IPS DF 6.9 (cell line): ENCODE results near the gene INSR.
"Not testable (repeated sequence)": the region's sequence is repeated elsewhere in the genome, so short reads cannot be mapped to it uniquely, and the experiment has no call there.

Experiments
- DNase-seq: peaks from one replicate; pipeline ENCODE4 v3.0.0-alpha.2; 2013; ENCODE audit warnings: low read depth, low spot score
- H3K27ac ChIP-seq: one replicate; pipeline ENCODE4 v1.5.1; 2013; ENCODE audit warnings: low read length, control low read depth
- H3K27me3 ChIP-seq: 2 replicates; pipeline ENCODE4 v1.6.1; 2013; ENCODE audit warnings: mild to moderate bottlenecking, low read length; ENCODE audit not compliant: control insufficient read depth, insufficient read depth
- H3K36me3 ChIP-seq: 2 replicates; pipeline ENCODE4 v1.6.1; 2013; ENCODE audit warnings: low read length; ENCODE audit not compliant: control insufficient read depth, insufficient read depth
- H3K4me1 ChIP-seq: 2 replicates; pipeline ENCODE4 v1.6.1; 2013; ENCODE audit warnings: low read length; ENCODE audit not compliant: control insufficient read depth, insufficient read depth
- H3K4me3 ChIP-seq: 2 replicates; pipeline ENCODE4 v1.5.1; 2013; ENCODE audit warnings: mild to moderate bottlenecking, low read length
- H3K9me3 ChIP-seq: 2 replicates; pipeline ENCODE4 v1.6.1; 2013; ENCODE audit warnings: low read length, inconsistent platforms; ENCODE audit not compliant: control insufficient read depth, insufficient read depth
- WGBS: extraction: QIAGEN DNeasy Blood & Tissue Kit; methylation state at CpG from one replicate; pipeline ENCODE4 v1.1.7; 2013; ENCODE audit warnings: mixed read lengths, missing lambda C conversion rate; ENCODE audit not compliant: insufficient read length, insufficient coverage; 5-methylcytosine and 5-hydroxymethylcytosine counted together

INSR gene

GRCh38 chr19:7170983-7171382 lies 123.2 kb downstream of the INSR start:
- no peak overlapping the region for H3K27ac ChIP-seq
- no peaks in the 10 kb centered on the region for H3K4me1 ChIP-seq
- H3K4me3 ChIP-seq, result no peak overlapping the region
- DNase-seq, result no peak
- H3K9me3 ChIP-seq, result no peaks in the 10 kb centered on the region; the same call in none of the 2 replicates
- no peaks in the 10 kb centered on the region for H3K27me3 ChIP-seq
- peaks cover 18% of the 10 kb centered on the region for H3K36me3 ChIP-seq

- no peak overlapping the region for H3K27ac ChIP-seq
- no peaks in the 10 kb centered on the region for H3K4me1 ChIP-seq
- peaks cover 15% of the 10 kb centered on the region; the same call in 1 of the 2 replicates for H3K36me3 ChIP-seq
- H3K27me3 ChIP-seq, result no peaks in the 10 kb centered on the region
- no peak for DNase-seq
- H3K9me3 ChIP-seq, result no peaks in the 10 kb centered on the region; the same call in none of the 2 replicates
- no peak overlapping the region for H3K4me3 ChIP-seq
- no CpG with 5 or more reads among the region's 6 CpGs for WGBS
These were observed 125.3 kb downstream of the INSR start for GRCh38 chr19:7168941-7169340.

GRCh38 chr19:7161292-7161691 lies 132.9 kb downstream of the INSR start:
- Histone ChIP-seq H3K27ac (no peak overlapping the region), H3K27me3 (no peaks in the 10 kb centered on the region), H3K4me3 (no peak overlapping the region), H3K36me3 (peaks cover 4% of the 10 kb centered on the region; the same call in 1 of the 2 replicates), H3K9me3 (no peaks in the 10 kb centered on the region), H3K4me1 (no peaks in the 10 kb centered on the region; the same call in 1 of the 2 replicates)
- DNase-seq, result no peak
- WGBS, result no CpG with 5 or more reads among the region's 4 CpGs

DNA sequence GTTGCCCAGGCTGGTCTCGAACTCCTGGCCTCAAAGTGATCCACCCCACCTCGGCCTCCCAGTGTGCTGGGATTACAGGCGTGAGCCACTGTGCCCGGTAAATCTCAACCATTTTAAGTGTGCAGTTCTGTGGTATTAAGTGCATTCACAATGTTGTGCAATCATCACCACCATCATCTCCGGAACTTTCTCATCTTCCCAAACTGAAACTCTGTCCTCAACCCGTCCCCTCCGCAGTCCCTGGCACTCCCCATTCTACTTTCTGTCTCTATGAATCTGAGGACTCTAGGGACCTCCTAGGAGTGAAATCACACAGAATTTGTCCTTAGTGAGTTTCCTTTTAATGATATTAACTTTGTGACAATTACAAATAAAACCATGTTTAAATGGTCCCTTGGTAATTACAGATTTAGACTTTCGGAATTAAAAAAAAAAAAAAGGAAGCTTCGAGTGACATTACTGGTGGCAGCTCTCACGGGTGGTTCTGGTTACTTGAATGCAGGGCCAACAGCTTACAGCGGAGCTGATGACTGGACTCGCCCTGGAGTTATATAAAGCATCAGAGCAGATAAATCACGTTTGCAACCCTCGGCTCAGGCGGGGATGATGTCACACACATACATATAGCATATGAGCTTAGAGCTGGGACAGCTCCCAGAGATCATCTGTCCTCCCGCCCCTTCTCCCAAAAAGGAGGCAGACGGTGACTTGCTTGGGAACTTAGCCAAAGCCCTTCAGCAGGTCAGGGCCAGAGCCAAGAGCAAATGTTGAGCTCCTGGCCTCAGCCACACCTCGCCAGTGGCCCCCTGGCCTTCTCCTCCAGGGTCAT lies 134.9 kb downstream of the INSR start:
- no peak overlapping the region for H3K4me3 ChIP-seq
- H3K27me3 ChIP-seq, result no peaks in the 10 kb centered on the region
- H3K36me3 ChIP-seq, result peaks cover 4% of the 10 kb centered on the region; the same call in 1 of the 2 replicates
- no peaks in the 10 kb centered on the region; the same call in 1 of the 2 replicates for H3K4me1 ChIP-seq
- no CpG with 5 or more reads among the region's 18 CpGs for WGBS
- H3K27ac ChIP-seq, result no peak overlapping the region
- H3K9me3 ChIP-seq, result no peaks in the 10 kb centered on the region
- no peak for DNase-seq

GRCh38 chr19:7153022-7153421 lies 141.2 kb downstream of the INSR start:
- Histone ChIP-seq H3K27me3 (no peaks in the 10 kb centered on the region), H3K4me1 (no peaks in the 10 kb centered on the region), H3K36me3 (no peaks in the 10 kb centered on the region), H3K4me3 (no peak overlapping the region), H3K27ac (no peak overlapping the region), H3K9me3 (no peaks in the 10 kb centered on the region)
- no peak for DNase-seq
- WGBS, result 100% methylated on average over 5 of the region's 5 CpGs

DNA sequence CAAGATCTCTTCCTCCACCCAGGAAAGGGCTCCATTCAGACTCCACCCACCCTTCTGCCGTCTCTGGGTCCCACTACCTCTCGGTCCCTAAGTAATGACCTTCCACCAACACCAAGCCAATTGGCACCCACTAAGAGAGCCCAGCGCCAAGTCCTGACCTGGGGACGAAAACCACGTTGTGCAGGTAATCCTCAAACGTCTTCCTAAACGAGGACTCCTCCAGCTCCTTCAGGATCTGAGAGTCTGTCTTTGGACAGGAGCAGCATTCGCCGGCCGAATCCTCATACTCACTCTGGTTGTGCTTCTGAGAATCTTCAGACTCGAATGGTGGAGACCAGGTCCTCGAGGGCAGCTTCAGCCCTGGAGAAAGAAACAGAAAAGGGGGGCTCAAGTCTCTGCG lies 141.6 kb downstream of the INSR start:
- Histone ChIP-seq H3K4me1 (no peaks in the 10 kb centered on the region), H3K27ac (no peak overlapping the region), H3K4me3 (no peak overlapping the region), H3K9me3 (no peaks in the 10 kb centered on the region), H3K27me3 (no peaks in the 10 kb centered on the region), H3K36me3 (no peaks in the 10 kb centered on the region)
- WGBS, result no CpG with 5 or more reads among the region's 13 CpGs
- DNase-seq, result no peak

- WGBS, result no CpG with 5 or more reads among the region's 24 CpGs
- DNase-seq, result no peak
- no peak overlapping the region for H3K4me3 ChIP-seq
- H3K27me3 ChIP-seq, result no peaks in the 10 kb centered on the region
- H3K27ac ChIP-seq, result no peak overlapping the region
- H3K36me3 ChIP-seq, result no peaks in the 10 kb centered on the region
- H3K9me3 ChIP-seq, result no peaks in the 10 kb centered on the region
- H3K4me1 ChIP-seq, result no peaks in the 10 kb centered on the region
These were observed 144.1 kb downstream of the INSR start for GRCh38 chr19:7149956-7150705.

DNA sequence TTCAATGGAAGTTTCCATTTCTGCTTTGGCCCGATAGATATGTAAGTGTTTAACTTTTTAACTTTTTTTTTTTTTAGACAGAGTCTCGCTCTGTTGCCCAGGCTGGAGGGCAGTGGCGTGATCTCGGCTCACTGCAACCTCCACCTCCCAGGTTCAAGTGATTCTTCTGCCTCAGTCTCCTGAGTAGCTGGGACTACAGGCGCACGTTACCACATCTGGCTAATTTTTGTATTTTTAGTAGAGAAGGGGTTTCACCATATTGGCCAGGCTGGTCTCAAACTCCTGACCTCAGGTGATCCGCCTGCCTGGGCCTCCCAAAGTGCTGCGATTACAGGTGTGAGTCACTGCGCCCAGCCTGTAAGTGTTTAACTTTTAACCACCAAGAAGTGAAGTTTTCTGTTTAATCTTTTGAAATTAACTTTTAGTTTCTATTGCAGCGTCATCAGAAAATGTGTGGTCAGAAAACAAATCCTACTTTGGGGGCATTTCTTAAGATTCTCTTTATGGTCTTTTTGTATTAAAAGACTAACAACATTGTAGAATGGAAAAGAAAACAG lies 147.0 kb downstream of the INSR start:
- not testable (repeated sequence) for H3K36me3 ChIP-seq, H3K27me3 ChIP-seq, H3K4me3 ChIP-seq, H3K27ac ChIP-seq, H3K4me1 ChIP-seq, H3K9me3 ChIP-seq, DNase-seq
- WGBS, result no CpG with 5 or more reads among the region's 10 CpGs

DNA sequence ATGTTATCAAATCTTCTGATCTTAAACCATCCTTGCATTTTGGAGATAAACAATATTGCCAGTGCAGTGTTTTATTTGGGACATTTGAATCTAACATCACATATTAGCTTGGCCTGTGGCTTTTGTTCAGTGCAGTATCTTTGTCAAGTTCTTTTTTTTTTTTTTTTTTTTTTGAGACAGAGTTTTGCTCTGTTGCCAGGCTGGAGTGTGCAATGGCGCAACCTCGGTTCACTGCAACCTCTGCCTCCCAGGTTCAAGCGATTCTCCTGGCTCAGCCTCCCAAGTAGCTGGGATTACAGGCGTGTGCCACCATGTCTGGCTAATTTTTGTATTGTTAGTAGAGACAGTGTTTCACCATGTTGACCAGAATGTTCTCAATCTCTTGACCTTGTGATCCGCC lies 148.1 kb downstream of the INSR start:
- not testable (repeated sequence) for DNase-seq, H3K4me3 ChIP-seq, H3K9me3 ChIP-seq, H3K27me3 ChIP-seq, H3K27ac ChIP-seq, H3K4me1 ChIP-seq
- H3K36me3 ChIP-seq, result peaks cover 12% of the 10 kb centered on the region
- WGBS, result no CpG with 5 or more reads among the region's 5 CpGs

- WGBS, result no CpG with 5 or more reads among the region's 2 CpGs
- no peak for DNase-seq
These were observed 148.7 kb downstream of the INSR start for GRCh38 chr19:7145494-7145893.

More at GRCh38 chr19:7145494-7145893, 148.7 kb downstream of the INSR start:
- Histone ChIP-seq H3K9me3 (no peaks in the 10 kb centered on the region), H3K36me3 (peaks cover 12% of the 10 kb centered on the region), H3K4me1 (no peaks in the 10 kb centered on the region), H3K27ac (no peak overlapping the region), H3K27me3 (no peaks in the 10 kb centered on the region), H3K4me3 (no peak overlapping the region)
